ENCODE results near the gene MTCL1. TPM values are rescaled to one million over a fixed set of nuclear protein-coding genes. Genes with fewer than 3 reads are reported as not detected.

The MTCL1 gene
- total RNA-seq, 1 experiment from 2014 or later: 11.2 TPM

- TF ChIP-seq, protein P1, sequence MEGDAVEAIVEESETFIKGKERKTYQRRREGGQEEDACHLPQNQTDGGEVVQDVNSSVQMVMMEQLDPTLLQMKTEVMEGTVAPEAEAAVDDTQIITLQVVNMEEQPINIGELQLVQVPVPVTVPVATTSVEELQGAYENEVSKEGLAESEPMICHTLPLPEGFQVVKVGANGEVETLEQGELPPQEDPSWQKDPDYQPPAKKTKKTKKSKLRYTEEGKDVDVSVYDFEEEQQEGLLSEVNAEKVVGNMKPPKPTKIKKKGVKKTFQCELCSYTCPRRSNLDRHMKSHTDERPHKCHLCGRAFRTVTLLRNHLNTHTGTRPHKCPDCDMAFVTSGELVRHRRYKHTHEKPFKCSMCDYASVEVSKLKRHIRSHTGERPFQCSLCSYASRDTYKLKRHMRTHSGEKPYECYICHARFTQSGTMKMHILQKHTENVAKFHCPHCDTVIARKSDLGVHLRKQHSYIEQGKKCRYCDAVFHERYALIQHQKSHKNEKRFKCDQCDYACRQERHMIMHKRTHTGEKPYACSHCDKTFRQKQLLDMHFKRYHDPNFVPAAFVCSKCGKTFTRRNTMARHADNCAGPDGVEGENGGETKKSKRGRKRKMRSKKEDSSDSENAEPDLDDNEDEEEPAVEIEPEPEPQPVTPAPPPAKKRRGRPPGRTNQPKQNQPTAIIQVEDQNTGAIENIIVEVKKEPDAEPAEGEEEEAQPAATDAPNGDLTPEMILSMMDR (conservative IDR thresholded peaks at IDR 0.05; ENCODE audit: low read depth, low read length): no peak
- TF ChIP-seq EZH2 (IDR thresholded peaks at IDR 0.05; ENCODE audit: borderline replicate concordance, low read depth, low read length, poor library complexity, severe bottlenecking): no peak
- intact Hi-C loops (cut with micrococcal nuclease; ENCODE audit: unreplicated experiment): loop anchor here (10.0 kb wide), 2 partner anchors 62 to 92 kb away; no protein-coding TSS in a partner anchor
- no peaks in the 10 kb centered on the region for H3K36me3 ChIP-seq (ENCODE audit: insufficient read depth, low read length, poor library complexity, severe bottlenecking)
- H3K9me3 ChIP-seq (ENCODE audit: low read depth, low read length, poor library complexity, severe bottlenecking): no peaks in the 10 kb centered on the region
- ChIA-PET CTCF (no interaction called here), POLR2A (ENCODE audit: low non-redundant PET) (no interaction called here)
- H3K4me3 ChIP-seq (ENCODE audit: low read depth, low read length, poor library complexity, severe bottlenecking): no peak overlapping the region
- no peaks in the 10 kb centered on the region for H3K4me1 ChIP-seq (ENCODE audit: insufficient read depth, low read length, poor library complexity, severe bottlenecking)
- no peaks in the 10 kb centered on the region for H3K27me3 ChIP-seq (replicated peaks; ENCODE audit: insufficient read depth, low read depth, low read length, poor library complexity)
- no TSS peak for BruUV-seq (replicated peaks)
- no peak overlapping the region for H3K27ac ChIP-seq (ENCODE audit: low read depth, low read length, poor library complexity, severe bottlenecking)
- DNase-seq (ENCODE audit: low spot score): no peak
These were observed 111.5 kb downstream of the MTCL1 start for GRCh38 chr18:8816816-8817215.

DNA sequence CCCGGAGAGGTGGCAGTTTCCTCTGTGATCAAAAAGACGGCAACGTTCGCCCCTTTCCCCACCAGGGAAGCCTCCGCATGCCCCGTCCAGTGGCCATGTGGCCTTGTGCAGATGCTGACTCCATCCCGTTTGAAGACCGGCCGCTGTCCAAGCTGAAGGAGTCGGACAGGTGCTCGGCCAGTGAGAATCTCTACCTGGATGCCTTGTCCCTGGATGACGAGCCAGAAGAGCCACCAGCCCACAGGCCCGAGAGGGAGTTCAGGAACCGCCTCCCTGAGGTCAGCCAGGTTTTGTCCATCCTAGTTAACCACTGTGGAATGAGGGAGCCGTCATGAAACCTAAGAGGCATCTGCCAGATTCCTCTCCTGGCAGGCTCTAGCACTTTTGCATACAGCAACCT lies 113.6 kb downstream of the MTCL1 start:
- no peak overlapping the region for H3K27ac ChIP-seq (ENCODE audit: low read depth, low read length, poor library complexity, severe bottlenecking)
- intact Hi-C loops (cut with micrococcal nuclease; ENCODE audit: unreplicated experiment): loop anchor here (10.0 kb wide), 2 partner anchors 64 to 94 kb away; no protein-coding TSS in a partner anchor
- H3K36me3 ChIP-seq (ENCODE audit: insufficient read depth, low read length, poor library complexity, severe bottlenecking): no peaks in the 10 kb centered on the region
- no peaks in the 10 kb centered on the region for H3K4me1 ChIP-seq (ENCODE audit: insufficient read depth, low read length, poor library complexity, severe bottlenecking)
- no peaks in the 10 kb centered on the region for H3K9me3 ChIP-seq (ENCODE audit: low read depth, low read length, poor library complexity, severe bottlenecking)
- POLR2A ChIA-PET (ENCODE audit: low non-redundant PET): no interaction called here
- no peak overlapping the region for H3K4me3 ChIP-seq (ENCODE audit: low read depth, low read length, poor library complexity, severe bottlenecking)
- CTCF ChIA-PET: no interaction called here
- no peaks in the 10 kb centered on the region for H3K27me3 ChIP-seq (replicated peaks; ENCODE audit: insufficient read depth, low read depth, low read length, poor library complexity)
- no peak for DNase-seq (ENCODE audit: low spot score)
- no TSS peak for BruUV-seq (replicated peaks)
- TF ChIP-seq, protein P1 (conservative IDR thresholded peaks at IDR 0.05; ENCODE audit: low read depth, low read length): no peak

DNA sequence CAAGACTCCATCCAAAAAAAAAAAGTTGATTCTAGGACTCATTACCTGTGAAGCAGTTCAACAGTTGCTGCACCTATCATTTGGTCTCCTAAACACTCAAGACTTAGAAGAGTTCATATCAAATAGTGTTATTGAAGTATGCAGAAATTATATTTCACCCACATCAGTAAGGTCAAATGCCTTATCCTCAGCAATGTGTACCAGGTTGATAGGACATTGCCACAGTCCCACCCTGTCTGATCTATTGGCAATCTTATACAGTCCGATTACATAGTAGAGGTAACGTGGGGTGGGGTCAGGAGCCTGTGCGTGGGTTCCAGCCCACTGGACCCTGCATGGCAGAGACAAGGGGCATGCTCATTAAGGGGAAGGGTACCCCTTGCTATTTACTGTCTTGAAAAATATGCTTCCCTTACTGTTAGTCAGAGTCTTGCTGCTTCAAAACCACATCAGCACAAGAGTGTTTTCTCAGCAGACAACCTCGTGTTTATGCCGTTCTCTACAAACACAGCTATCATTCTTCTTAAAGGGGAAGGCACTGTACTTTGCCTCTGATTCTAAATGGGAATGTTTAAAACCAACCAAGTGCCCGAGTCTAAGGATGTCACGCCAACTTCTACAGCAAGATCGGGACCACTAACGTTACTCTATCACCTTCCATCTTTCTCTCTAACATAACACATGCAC lies 115.2 kb downstream of the MTCL1 start:
- POLR2A ChIA-PET (ENCODE audit: low non-redundant PET): no interaction called here
- TF ChIP-seq EZH2 (IDR thresholded peaks at IDR 0.05; ENCODE audit: borderline replicate concordance, low read depth, low read length, poor library complexity, severe bottlenecking): no peak
- TF ChIP-seq, protein P1 (conservative IDR thresholded peaks at IDR 0.05; ENCODE audit: low read depth, low read length): no peak
- H3K9me3 ChIP-seq (ENCODE audit: low read depth, low read length, poor library complexity, severe bottlenecking): no peaks in the 10 kb centered on the region
- no peaks in the 10 kb centered on the region for H3K36me3 ChIP-seq (ENCODE audit: insufficient read depth, low read length, poor library complexity, severe bottlenecking)
- CTCF ChIA-PET: no interaction called here
- H3K4me1 ChIP-seq (ENCODE audit: insufficient read depth, low read length, poor library complexity, severe bottlenecking): no peaks in the 10 kb centered on the region
- H3K27me3 ChIP-seq (replicated peaks; ENCODE audit: insufficient read depth, low read depth, low read length, poor library complexity): no peaks in the 10 kb centered on the region
- intact Hi-C loops (cut with micrococcal nuclease; ENCODE audit: unreplicated experiment): no loop called here
- H3K4me3 ChIP-seq (ENCODE audit: low read depth, low read length, poor library complexity, severe bottlenecking): no peak overlapping the region
- no peak for DNase-seq (ENCODE audit: low spot score)
- no peak overlapping the region for H3K27ac ChIP-seq (ENCODE audit: low read depth, low read length, poor library complexity, severe bottlenecking)
- no TSS peak for BruUV-seq (replicated peaks)

Measured in A673 (cell line).